Right lobe of liver (tissue), 6 donors: ENCODE measurements around the gene DDRGK1. TPM values are rescaled to one million over a fixed set of nuclear protein-coding genes. Genes with fewer than 3 reads are reported as not detected.

Experiments
- ATAC-seq, 4 donors: fragments of 200-7000 bp; cut with Tn5 transposase; one replicate each; pipeline ENCODE4 v1.9.1; 2020; ENCODE audit warnings: mild to moderate bottlenecking in 4 of 4, moderate library complexity in 4 of 4
- DNase-seq, 3 donors: peaks; one replicate each; pipeline ENCODE4 v3.0.0-alpha.2; 2020
- H3K27ac ChIP-seq, 3 donors: fragments of 200-600 bp; one replicate each; pipeline ENCODE4 v1.8.0; 2022
- H3K27me3 ChIP-seq, 2 donors: fragments of 200-600 bp; one replicate each; pipeline ENCODE4 v1.8.0; 2022
- H3K36me3 ChIP-seq, 4 donors: fragments of 200-600 bp; sonication (generic) in 1 of 4; one replicate each; pipeline versions ENCODE4 v1.5.1 to v1.8.0; 2017 to 2022; ENCODE audit warnings: control low read depth in 1 of 4
- H3K4me1 ChIP-seq, 4 donors: fragments of 200-600 bp; sonication (generic) in 1 of 4; one replicate each; pipeline versions ENCODE4 v1.5.1 to v1.8.0; 2017 to 2022; ENCODE audit warnings: control low read depth in 1 of 4
- H3K4me3 ChIP-seq, 3 donors: fragments of 200-600 bp; one replicate each; pipeline ENCODE4 v1.8.0; 2022
- H3K9me3 ChIP-seq, 4 donors: fragments of 200-600 bp; sonication (generic) in 1 of 4; one replicate each; pipeline versions ENCODE4 v1.5.1 to v1.8.0; 2017 to 2022; ENCODE audit warnings: control low read depth in 1 of 4
- CTCF ChIP-seq, 4 donors: fragments of 200-600 bp in 3 of 4; fragments of 450-650 bp in 1 of 4; IDR thresholded peaks; one replicate each; pipeline versions ENCODE4 v1.5.1 to v1.8.0; 2016 to 2022; ENCODE audit warnings: antibody characterized with exemption in 4 of 4, mild to moderate bottlenecking in 2 of 4
- POLR2A ChIP-seq: fragments of 450-650 bp; IDR thresholded peaks from one replicate; pipeline ENCODE4 v1.6.1; 2017; ENCODE audit warnings: antibody characterized with exemption, mild to moderate bottlenecking
- WGBS: methylation state at CpG from one replicate; pipeline ENCODE4 v1.1.6; 2018; ENCODE audit warnings: low coverage, low lambda C conversion rate; ENCODE audit not compliant: insufficient coverage; ENCODE audit errors: missing lambda C conversion rate; 5-methylcytosine and 5-hydroxymethylcytosine counted together
- intact Hi-C, 2 donors: fragments of 100-400 bp; cut with DNase I; formaldehyde crosslinking; loops; one replicate each; pipeline versions ENCODE4 v1.11.2 to v1.14.1; 2022
- total RNA-seq, 6 experiments: library from RNA; depleted of rRNA in 2 of 6; stranded (reverse); fragments of >200 nt in 2 of 6; fragmentation: NEBNext Ultra II Directional in 3 of 6; extraction: Animal tissue kit (Norgen Biotek cat#: 25700) in 3 of 6; gene quantifications; one replicate each; pipeline versions ENCODE4 v1.1.0 to v1.2.4, GENCODE V29; 2016 to 2023
- donor health status: DM: no; HTN: yes; CAD: no.
- donor health status: DM: no; HTN: no; CAD: no.
- donor health status: DM: no; HTN: no; CAD: no.
- donor health status: DM: no; HTN: yes; CAD: no.
- donor health status: DM: no; HTN: yes; CAD: no.

Gene DDRGK1
- total RNA-seq, 6 experiments from 2014 or later: 55.0 to 76.1 (median 60.1) TPM

GRCh38 chr20:3166338-3166912 lies 38.1 kb downstream of the DDRGK1 start:
- no peak overlapping the region for H3K27ac ChIP-seq
- TF ChIP-seq CTCF (IDR thresholded peaks at IDR 0.05) (no peak), POLR2A (no peak)
- no peak overlapping the region for H3K4me3 ChIP-seq
- intact Hi-C loops: no loop called here
- H3K4me1 ChIP-seq: peaks cover 0 to 3% (median 0%) of the 10 kb centered on the region in 4 donors
- DNase-seq: peak in 1 of 3 donors; percentile 39
- no peaks in the 10 kb centered on the region for H3K9me3 ChIP-seq
- no peaks in the 10 kb centered on the region for H3K36me3 ChIP-seq
- ATAC-seq: no peak
- no peaks in the 10 kb centered on the region for H3K27me3 ChIP-seq
- WGBS: 78% methylated on average over 7 of the region's 13 CpGs

- 70% methylated on average over 21 of the region's 45 CpGs for WGBS
- Histone ChIP-seq H3K9me3 (no peaks in the 10 kb centered on the region), H3K4me3 (no peak overlapping the region), H3K27ac (no peak overlapping the region), H3K27me3 (no peaks in the 10 kb centered on the region), H3K4me1 (peaks cover 0 to 3% (median 0%) of the 10 kb centered on the region in 4 donors), H3K36me3 (no peaks in the 10 kb centered on the region)
- TF ChIP-seq CTCF (IDR thresholded peaks at IDR 0.05): no peak
- TF ChIP-seq POLR2A: no peak
- peak; percentile 61 to 66 (median 65) for DNase-seq
- peak; percentile 37 to 58 (median 48) for ATAC-seq
- intact Hi-C loops: no loop called here
These were observed 38.8 kb downstream of the DDRGK1 start for GRCh38 chr20:3165473-3166337.

GRCh38 chr20:3164763-3165410 lies 39.6 kb downstream of the DDRGK1 start:
- ATAC-seq (no peak), DNase-seq (peak in 1 of 3 donors; percentile 45)
- no peaks in the 10 kb centered on the region for H3K9me3 ChIP-seq
- H3K4me1 ChIP-seq: peaks cover 0 to 3% (median 0%) of the 10 kb centered on the region in 4 donors
- H3K4me3 ChIP-seq: no peak overlapping the region
- no peaks in the 10 kb centered on the region for H3K36me3 ChIP-seq
- no peaks in the 10 kb centered on the region for H3K27me3 ChIP-seq
- no CpG with 5 or more reads among the region's 41 CpGs for WGBS
- TF ChIP-seq CTCF (IDR thresholded peaks at IDR 0.05) (no peak), POLR2A (no peak)
- H3K27ac ChIP-seq: no peak overlapping the region
- intact Hi-C loops: no loop called here

- H3K27me3 ChIP-seq: no peaks in the 10 kb centered on the region
- TF ChIP-seq POLR2A (no peak), CTCF (IDR thresholded peaks at IDR 0.05) (no peak)
- peak in 1 of 3 donors; percentile 28 for DNase-seq
- no peak overlapping the region for H3K27ac ChIP-seq
- no peak overlapping the region for H3K4me3 ChIP-seq
- H3K36me3 ChIP-seq: no peaks in the 10 kb centered on the region
- ATAC-seq: no peak
- peaks cover 0 to 3% (median 0%) of the 10 kb centered on the region in 4 donors for H3K4me1 ChIP-seq
- no peaks in the 10 kb centered on the region for H3K9me3 ChIP-seq
- intact Hi-C loops: no loop called here
- WGBS: 83% methylated on average over 1 of the region's 32 CpGs
These were observed 40.3 kb downstream of the DDRGK1 start for GRCh38 chr20:3164043-3164762.
